KG1 (cell line): ENCODE measurements around the gene FOXD3.

ENCODE experiments used
- DNase-seq: peaks from one replicate; lab custom pipeline; 2025; lab: John Stamatoyannopoulos, UW

FOXD3 gene

GRCh38 chr1:63322114-63322943 lies at the start of gene FOXD3:
Gene FOXD3 (plus strand): TSS chr1:63322567. CDS start chr1:63323059, 492 bp downstream.
- no peak for DNase-seq

GRCh38 chr1:63272811-63273210 lies 49.6 kb upstream of the FOXD3 start:
- DNase-seq, result no peak

GRCh38 chr1:63274371-63274770 lies 48.0 kb upstream of the FOXD3 start:
- no peak for DNase-seq

GRCh38 chr1:63274979-63275378 lies 47.4 kb upstream of the FOXD3 start:
- DNase-seq, result no peak

GRCh38 chr1:63276624-63277023 lies 45.7 kb upstream of the FOXD3 start:
- no peak for DNase-seq

- DNase-seq, result no peak
These were observed 44.9 kb upstream of the FOXD3 start for GRCh38 chr1:63277195-63278192.

GRCh38 chr1:63281753-63282152 lies 40.6 kb upstream of the FOXD3 start:
- no peak for DNase-seq

GRCh38 chr1:63289135-63289534 lies 33.2 kb upstream of the FOXD3 start:
- DNase-seq, result no peak

- no peak for DNase-seq
These were observed 27.4 kb upstream of the FOXD3 start for GRCh38 chr1:63294803-63295594.

- no peak for DNase-seq
These were observed 18.0 kb upstream of the FOXD3 start for GRCh38 chr1:63304410-63304809.

GRCh38 chr1:63305043-63305442 lies 17.3 kb upstream of the FOXD3 start:
- DNase-seq, result no peak

- DNase-seq, result no peak
These were observed 15.1 kb upstream of the FOXD3 start for GRCh38 chr1:63307196-63307794.

GRCh38 chr1:63316598-63316983 lies 5.8 kb upstream of the FOXD3 start:
- no peak for DNase-seq

- DNase-seq, result peak; percentile 53
These were observed 5.2 kb upstream of the FOXD3 start for GRCh38 chr1:63316984-63317816.

GRCh38 chr1:63317817-63318152 lies 4.6 kb upstream of the FOXD3 start:
- DNase-seq, result no peak

- no peak for DNase-seq
These were observed 4.0 kb upstream of the FOXD3 start for GRCh38 chr1:63318201-63318979.

- DNase-seq, result no peak
These were observed 3.0 kb upstream of the FOXD3 start for GRCh38 chr1:63319046-63320021.

- DNase-seq, result no peak
These were observed 2.2 kb upstream of the FOXD3 start for GRCh38 chr1:63320022-63320721.
